NCI-H2107 treated with DMSO at 0.1 percent for 48 hours (cell line): Measurements from ENCODE around the gene ZSCAN20.
"Not testable (repeated sequence)": the region's sequence is repeated elsewhere in the genome, so short reads cannot be mapped to it uniquely, and the experiment has no call there.

Experiments
- DNase-seq: peaks from one replicate; lab custom pipeline; 2025; ENCODE audit not compliant: unreplicated experiment; lab: John Stamatoyannopoulos, UW

Gene ZSCAN20

DNA sequence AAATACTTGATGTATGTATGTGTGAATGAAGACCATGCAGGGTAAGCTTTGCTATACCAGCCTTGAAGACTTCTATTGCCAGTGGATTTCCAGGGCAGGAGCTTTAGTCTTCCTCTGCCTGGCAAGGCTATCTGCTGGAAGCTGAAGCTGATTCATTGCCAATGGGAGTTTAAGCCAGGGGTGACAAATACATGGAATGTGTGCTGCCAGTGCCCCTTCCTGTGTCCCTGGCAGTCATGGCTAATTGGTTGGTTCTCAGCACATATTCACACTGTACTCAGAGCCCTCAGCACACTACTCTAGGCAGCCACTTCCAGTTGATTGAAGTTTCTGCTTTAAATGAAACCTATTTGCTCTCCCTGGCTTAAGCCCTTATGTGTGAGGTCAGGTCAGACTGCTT, 1.5 kb downstream of the ZSCAN20 start:
- no peak for DNase-seq

- DNase-seq = no peak
Measured at GRCh38 chr1:33477451-33477850, 5.0 kb downstream of the ZSCAN20 start.

DNA sequence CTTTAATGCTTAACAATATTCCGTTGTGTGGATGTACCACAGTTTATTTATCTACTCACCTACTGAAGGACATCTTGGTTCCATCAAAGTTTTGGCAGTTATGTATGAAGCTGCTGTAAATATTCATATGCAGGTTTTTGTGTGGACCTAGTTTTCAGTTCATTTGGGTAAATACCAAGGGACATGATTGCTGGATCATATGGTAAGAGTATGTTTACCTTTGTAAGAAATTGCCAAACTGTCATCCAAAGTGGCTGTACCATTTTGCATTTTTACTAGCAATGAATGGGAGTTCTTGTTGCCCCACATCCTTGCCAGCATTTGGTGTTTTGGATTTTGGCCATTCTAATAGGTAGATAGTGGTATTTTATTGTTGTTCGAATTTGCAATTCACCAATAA, 10.0 kb downstream of the ZSCAN20 start:
- no peak for DNase-seq

- DNase-seq = no peak
Measured at GRCh38 chr1:33488624-33489023, 16.2 kb downstream of the ZSCAN20 start.

DNA sequence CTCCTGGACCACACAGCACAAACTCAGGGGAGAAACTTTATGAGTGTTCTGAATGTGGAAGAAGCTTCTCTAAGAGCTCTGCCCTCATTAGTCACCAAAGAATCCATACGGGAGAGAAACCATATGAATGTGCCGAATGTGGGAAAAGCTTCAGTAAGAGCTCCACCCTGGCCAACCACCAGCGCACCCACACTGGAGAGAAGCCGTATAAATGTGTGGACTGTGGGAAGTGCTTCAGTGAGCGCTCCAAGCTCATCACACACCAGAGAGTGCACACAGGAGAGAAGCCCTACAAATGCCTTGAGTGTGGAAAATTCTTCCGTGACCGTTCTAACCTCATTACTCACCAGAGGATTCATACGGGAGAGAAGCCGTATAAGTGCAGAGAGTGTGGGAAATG, 22.5 kb downstream of the ZSCAN20 start:
- DNase-seq = no peak

DNA sequence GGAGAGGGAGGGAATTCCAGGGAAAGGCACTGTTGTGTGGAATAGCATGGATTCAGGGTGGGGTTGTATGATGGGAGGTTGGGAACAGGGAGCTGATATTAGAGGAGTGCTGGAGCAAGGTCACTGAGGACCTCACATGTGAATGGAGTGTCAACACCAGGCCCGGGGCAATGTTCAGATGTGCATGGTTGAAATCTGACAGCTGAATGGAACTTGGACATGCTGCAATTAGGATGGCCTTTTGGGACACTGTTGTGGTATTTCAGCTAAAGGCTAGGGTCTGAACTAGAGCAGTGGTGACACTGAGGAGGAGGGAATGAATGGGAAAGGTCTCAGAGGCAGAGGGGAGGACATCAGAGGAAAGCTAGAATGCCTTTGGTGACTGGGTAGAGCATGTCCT, 25.0 kb downstream of the ZSCAN20 start:
- no peak for DNase-seq

- DNase-seq = no peak
Measured at GRCh38 chr1:33500547-33500946, 28.1 kb downstream of the ZSCAN20 start.

DNA sequence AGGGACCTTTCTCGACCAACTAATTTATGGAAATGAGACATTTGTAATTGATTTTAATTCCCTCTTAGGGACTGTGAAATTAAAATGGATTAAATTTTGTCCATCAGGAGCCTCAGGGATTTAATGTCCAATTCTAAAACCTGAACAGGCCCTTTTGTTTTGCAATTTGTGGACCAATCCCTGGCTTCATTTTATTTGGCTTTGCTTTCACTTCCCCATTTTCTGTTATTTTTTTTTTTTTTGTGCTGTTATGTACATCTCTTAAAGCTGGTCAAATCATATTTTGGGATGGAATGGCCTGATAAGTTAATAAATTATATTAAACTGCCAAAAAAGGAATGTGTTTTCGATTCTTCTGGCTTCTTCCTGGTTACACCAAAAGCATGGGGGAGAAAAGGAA, 28.9 kb downstream of the ZSCAN20 start:
- DNase-seq = no peak

- no peak for DNase-seq
Measured at GRCh38 chr1:33501774-33502173, 29.3 kb downstream of the ZSCAN20 start.

GRCh38 chr1:33502726-33503125, 30.3 kb downstream of the ZSCAN20 start:
- no peak for DNase-seq

DNA sequence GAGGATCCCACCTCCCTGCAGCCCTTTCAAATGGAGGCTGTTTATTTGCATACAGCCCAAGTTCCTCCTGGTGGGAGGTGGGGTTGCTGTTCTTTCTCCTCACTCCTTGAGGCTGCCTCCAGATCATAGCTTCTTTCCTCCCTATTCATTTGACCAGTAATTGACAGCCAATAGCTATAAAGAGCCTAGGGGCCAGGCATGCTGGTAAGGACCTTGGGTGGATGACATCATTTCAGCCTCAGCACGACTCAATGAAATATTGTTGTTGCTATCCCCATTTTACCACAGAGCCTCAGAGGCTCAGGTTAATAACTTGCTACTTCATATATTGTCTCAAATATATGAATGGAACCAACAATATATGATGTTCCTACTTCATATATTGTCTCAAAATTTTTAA, 31.1 kb downstream of the ZSCAN20 start:
- no peak for DNase-seq

DNA sequence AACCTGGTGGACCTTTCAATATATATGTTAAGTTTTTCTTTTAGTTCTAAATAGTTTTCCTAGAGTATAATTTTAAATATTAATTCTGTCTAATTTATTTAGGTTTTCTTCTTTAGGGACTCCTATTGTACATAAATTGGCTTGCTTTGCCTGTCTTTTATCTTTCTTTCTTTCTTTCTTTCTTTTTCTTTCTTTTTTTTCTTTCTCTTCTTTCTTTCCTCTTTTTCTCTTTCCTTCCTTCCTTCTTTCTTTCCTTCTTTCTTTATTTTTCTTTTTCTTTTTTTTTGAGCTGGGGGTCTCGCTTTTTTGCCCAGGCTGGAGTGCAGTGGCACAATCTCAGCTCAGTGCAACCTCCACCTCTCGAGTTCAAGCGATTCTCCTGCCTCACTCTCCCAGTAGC, 35.2 kb downstream of the ZSCAN20 start:
- DNase-seq = no peak

DNA sequence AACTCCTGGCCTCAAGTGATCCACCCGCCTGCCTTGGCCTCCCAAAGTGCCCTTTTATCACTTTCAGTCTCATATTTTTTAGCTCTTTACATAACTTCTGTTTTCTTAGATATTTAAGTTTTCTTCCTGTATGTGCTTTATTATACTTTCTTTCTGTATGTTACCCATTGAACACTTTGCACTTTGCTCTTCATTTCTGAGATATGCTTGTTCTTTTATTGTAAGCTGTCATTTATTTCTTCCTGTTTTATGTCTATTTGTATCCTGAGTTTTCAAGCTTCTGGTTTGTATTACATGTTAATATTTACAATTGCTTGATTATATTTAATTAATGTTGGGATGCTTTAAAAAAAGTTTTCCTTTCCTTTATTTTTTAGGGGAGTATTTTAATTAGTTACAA, 35.7 kb downstream of the ZSCAN20 start:
- DNase-seq = no peak

DNA sequence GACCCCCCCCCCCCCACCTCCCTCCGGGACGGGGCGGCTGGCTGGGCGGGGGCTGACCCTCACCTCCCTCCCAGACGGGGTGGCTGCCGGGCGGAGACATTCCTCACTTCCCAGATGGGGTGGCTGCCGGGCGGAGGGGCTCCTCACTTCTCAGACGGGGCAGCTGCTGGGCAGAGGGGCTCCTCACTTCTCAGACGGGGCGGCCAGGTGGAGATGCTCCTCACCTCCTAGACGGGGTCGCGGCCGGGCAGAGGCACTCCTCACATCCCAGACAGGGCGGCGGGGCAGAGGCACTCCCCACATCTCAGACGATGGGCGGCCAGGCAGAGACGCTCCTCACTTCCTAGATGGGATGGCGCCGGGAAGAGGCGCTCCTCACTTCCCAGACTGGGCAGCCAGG, 36.8 kb downstream of the ZSCAN20 start:
- not testable (repeated sequence) for DNase-seq

- no peak for DNase-seq
Measured at GRCh38 chr1:33512226-33513011, 40.0 kb downstream of the ZSCAN20 start.

- DNase-seq = no peak
Measured at GRCh38 chr1:33515112-33515511, 42.7 kb downstream of the ZSCAN20 start.

GRCh38 chr1:33515607-33516006, 43.2 kb downstream of the ZSCAN20 start:
- DNase-seq = no peak

GRCh38 chr1:33516428-33516827, 44.0 kb downstream of the ZSCAN20 start:
- no peak for DNase-seq

- no peak for DNase-seq
Measured at GRCh38 chr1:33516891-33517567, 44.6 kb downstream of the ZSCAN20 start.

GRCh38 chr1:33517596-33518250, 45.3 kb downstream of the ZSCAN20 start:
- no peak for DNase-seq

DNA sequence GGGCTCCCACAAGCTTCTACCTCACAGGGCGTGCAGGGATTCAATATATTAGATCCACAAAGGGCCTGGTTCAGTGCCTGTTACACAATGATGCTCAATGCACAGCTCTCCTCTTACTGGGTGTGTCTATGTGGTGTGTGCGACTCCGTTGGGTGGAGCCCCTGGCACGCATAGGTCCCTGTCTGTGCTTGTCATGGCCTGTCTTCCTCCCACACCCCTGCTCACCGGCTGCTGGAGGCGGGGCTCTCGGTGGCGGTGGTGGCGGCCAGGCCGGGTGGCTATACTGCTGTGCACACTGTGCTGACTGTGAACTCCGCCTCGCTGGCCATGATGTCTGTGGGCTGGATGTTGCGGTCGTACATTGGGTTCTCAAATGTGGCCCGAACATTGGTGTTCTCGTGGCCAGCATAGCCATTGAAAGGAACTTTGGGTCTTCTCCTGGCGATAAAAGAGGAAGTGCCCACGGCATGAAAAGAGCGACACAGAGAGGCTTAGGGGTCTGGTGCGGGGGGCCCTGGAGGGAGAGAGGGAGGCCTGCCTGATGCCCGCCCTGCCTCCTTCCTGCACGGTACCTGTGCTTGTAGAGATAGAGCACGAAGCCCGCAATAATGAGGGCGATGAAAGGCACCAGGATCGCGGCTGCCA, 46.9 kb downstream of the ZSCAN20 start:
- DNase-seq = no peak

DNA sequence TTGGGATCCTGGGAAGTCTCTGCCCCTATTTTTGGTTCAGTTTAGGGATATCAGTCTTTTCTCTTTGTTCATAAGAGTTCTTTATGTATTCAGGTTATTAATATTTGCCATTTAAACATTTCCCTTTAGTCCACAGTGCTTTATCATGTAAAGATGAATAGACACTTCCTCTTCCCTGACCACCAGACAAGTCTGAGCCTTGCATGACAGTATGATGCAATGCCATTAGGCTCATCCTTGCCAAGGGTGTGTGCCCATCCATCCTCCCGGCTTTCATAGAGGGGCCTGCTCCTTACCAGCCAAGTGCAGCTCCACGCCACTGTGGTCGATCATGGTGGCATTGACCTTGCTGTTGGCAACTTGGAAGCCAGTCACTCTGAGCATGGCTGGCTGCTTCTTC, 52.1 kb downstream of the ZSCAN20 start:
- DNase-seq = no peak
